A673 (cell line): Measurements from ENCODE around the gene ELFN1. TPM values are rescaled to one million over a fixed set of nuclear protein-coding genes. Genes with fewer than 3 reads are reported as not detected.

Source experiments
- BruUV-seq: library from RNA; stranded (reverse); fragments of 400-500 nt; replicated peaks from 2 replicates; lab custom pipeline; 2021; lab: Mats Ljungman, UMichigan
- CTCF ChIA-PET: fragments of 300-600 bp; sonication (Branson Sonifier 250); formaldehyde crosslinking; loops from one replicate; lab custom pipeline; 2022; ENCODE audit warnings: antibody characterized with exemption; lab: Charles Lee
- POLR2A ChIA-PET: fragments of 300-600 bp; sonication (Branson Sonifier 250); formaldehyde crosslinking; loops from one replicate; lab custom pipeline; 2022; ENCODE audit warnings: antibody characterized with exemption; ENCODE audit not compliant: low non-redundant PET; lab: Charles Lee
- DNase-seq: peaks from one replicate; pipeline ENCODE4 v3.0.0-alpha.2; 2015; ENCODE audit warnings: low spot score
- H3K27ac ChIP-seq: fragments of 200-600 bp; sonication (generic); 2 replicates; pipeline ENCODE4 v1.5.1; 2016; ENCODE audit warnings: mixed run types, low read depth, mild to moderate bottlenecking, mixed read lengths, antibody characterized with exemption, low read length; ENCODE audit not compliant: poor library complexity, severe bottlenecking
- H3K27me3 ChIP-seq: fragments of 200-600 bp; sonication (generic); replicated peaks from 2 replicates; pipeline ENCODE4 v1.6.1; 2017; ENCODE audit warnings: mixed run types, low read depth, mild to moderate bottlenecking, mixed read lengths, antibody characterized with exemption, low read length; ENCODE audit not compliant: insufficient read depth, poor library complexity
- H3K36me3 ChIP-seq: fragments of 200-600 bp; sonication (generic); 2 replicates; pipeline ENCODE4 v1.6.1; 2016; ENCODE audit warnings: mixed run types, mild to moderate bottlenecking, mixed read lengths, antibody characterized with exemption, low read length; ENCODE audit not compliant: insufficient read depth, poor library complexity, severe bottlenecking
- H3K4me1 ChIP-seq: fragments of 200-600 bp; sonication (generic); 2 replicates; pipeline ENCODE4 v1.6.1; 2017; ENCODE audit warnings: mixed run types, mild to moderate bottlenecking, mixed read lengths, antibody characterized with exemption, low read length; ENCODE audit not compliant: insufficient read depth, poor library complexity, severe bottlenecking
- H3K4me3 ChIP-seq: fragments of 200-600 bp; sonication (generic); 2 replicates; pipeline ENCODE4 v1.5.1; 2016; ENCODE audit warnings: low read depth, mixed run types, mild to moderate bottlenecking, mixed read lengths, low read length; ENCODE audit not compliant: poor library complexity, severe bottlenecking
- H3K9me3 ChIP-seq: fragments of 200-600 bp; sonication (generic); 2 replicates; pipeline ENCODE4 v1.6.1; 2016; ENCODE audit warnings: mixed run types, low read depth, mild to moderate bottlenecking, mixed read lengths, antibody characterized with exemption, low read length; ENCODE audit not compliant: poor library complexity, severe bottlenecking
- EZH2 ChIP-seq: fragments of 200-600 bp; sonication (generic); IDR thresholded peaks from 2 replicates; pipeline ENCODE4 v1.6.1; 2017; ENCODE audit warnings: borderline replicate concordance, low read depth, mild to moderate bottlenecking, mixed read lengths, antibody characterized with exemption, low read length; ENCODE audit not compliant: poor library complexity, severe bottlenecking
- intact Hi-C: fragments of 100-400 bp; cut with micrococcal nuclease; formaldehyde crosslinking; loops from one replicate; pipeline ENCODE4 v1.10.0; 2022; ENCODE audit not compliant: unreplicated experiment
- total RNA-seq: library from RNA; stranded (reverse); gene quantifications from 2 replicates; pipeline ENCODE4 v1.2.3, GENCODE V29; 2021
- TF ChIP-seq, protein P1 (sequence below): fragments of 300-800, 200-600 bp; sonication (generic); conservative IDR thresholded peaks from 2 replicates; pipeline ENCODE4 v1.5.1; 2017; ENCODE audit warnings: low read depth, mild to moderate bottlenecking, antibody characterized with exemption, low read length, moderate library complexity, mixed read lengths

ELFN1 gene
- total RNA-seq, 1 experiment from 2014 or later: not detected

DNA sequence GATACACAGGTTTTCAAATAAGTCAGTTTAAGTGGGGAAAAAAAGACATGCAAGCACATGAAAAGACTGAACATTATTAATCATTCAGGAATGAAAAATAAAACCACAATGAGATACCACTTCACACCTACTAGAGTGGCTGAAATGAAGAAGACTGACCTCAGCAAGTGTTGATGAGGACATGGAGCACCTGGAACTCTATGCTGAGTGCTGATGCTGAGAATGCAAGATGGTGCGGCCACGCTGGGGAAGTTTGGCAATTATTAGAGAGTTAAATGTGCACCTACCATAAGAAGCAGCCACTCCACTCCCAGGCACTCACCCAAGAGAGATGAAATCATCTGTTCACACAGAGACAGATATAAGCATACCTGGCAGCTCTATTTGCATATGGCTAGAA, 32.9 kb upstream of the ELFN1 start:
- CTCF ChIA-PET: no interaction called here

DNA sequence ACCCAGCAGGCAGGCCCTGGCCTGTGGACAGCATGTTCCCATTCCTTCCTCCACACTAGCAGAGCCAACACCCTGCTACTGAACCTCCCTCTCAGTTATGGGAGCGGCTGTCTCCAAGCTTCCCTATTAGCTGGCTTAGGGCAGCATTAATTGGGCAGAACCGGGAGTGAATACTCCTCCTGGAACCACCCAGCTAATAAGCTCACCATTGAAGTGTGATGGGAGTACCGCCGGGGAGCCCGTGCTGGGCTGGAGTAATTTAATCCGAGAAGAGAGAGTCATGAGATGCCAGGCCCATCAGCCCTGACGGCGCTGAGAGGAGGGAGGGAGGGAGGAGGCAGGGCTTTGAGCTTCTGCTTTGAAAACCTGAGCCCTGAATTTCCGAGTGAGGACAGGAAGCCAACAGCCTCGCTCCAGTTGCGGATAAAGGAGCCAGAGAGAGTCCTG, 31.8 kb upstream of the ELFN1 start:
- ChIA-PET CTCF (interaction anchor here (0.9 kb wide), 1 partner anchor 10 kb away, joined by 3 read pairs; no protein-coding TSS in a partner anchor), POLR2A (no interaction called here)
- BruUV-seq: no TSS peak
- no peaks in the 10 kb centered on the region for H3K4me1 ChIP-seq
- TF ChIP-seq, protein P1, sequence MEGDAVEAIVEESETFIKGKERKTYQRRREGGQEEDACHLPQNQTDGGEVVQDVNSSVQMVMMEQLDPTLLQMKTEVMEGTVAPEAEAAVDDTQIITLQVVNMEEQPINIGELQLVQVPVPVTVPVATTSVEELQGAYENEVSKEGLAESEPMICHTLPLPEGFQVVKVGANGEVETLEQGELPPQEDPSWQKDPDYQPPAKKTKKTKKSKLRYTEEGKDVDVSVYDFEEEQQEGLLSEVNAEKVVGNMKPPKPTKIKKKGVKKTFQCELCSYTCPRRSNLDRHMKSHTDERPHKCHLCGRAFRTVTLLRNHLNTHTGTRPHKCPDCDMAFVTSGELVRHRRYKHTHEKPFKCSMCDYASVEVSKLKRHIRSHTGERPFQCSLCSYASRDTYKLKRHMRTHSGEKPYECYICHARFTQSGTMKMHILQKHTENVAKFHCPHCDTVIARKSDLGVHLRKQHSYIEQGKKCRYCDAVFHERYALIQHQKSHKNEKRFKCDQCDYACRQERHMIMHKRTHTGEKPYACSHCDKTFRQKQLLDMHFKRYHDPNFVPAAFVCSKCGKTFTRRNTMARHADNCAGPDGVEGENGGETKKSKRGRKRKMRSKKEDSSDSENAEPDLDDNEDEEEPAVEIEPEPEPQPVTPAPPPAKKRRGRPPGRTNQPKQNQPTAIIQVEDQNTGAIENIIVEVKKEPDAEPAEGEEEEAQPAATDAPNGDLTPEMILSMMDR: no peak
- no peak for TF ChIP-seq EZH2
- no peaks in the 10 kb centered on the region for H3K36me3 ChIP-seq
- intact Hi-C loops: no loop called here
- H3K27ac ChIP-seq: no peak overlapping the region
- DNase-seq: peak; percentile 59
- H3K27me3 ChIP-seq: no peaks in the 10 kb centered on the region
- peaks cover 8% of the 10 kb centered on the region for H3K9me3 ChIP-seq
- no peak overlapping the region for H3K4me3 ChIP-seq

More for the DNA sequence above, 32.9 kb upstream of the ELFN1 start:
- DNase-seq: no peak
- BruUV-seq: no TSS peak
- Histone ChIP-seq H3K9me3 (peaks cover 8% of the 10 kb centered on the region), H3K27me3 (no peaks in the 10 kb centered on the region), H3K36me3 (no peaks in the 10 kb centered on the region), H3K4me3 (no peak overlapping the region), H3K27ac (no peak overlapping the region), H3K4me1 (no peaks in the 10 kb centered on the region)
- POLR2A ChIA-PET: no interaction called here
- no peak for TF ChIP-seq EZH2
- TF ChIP-seq, protein P1: no peak
- intact Hi-C loops: no loop called here

GRCh38 chr7:1639071-1639470, 31.0 kb upstream of the ELFN1 start:
- no TSS peak for BruUV-seq
- H3K27me3 ChIP-seq: no peaks in the 10 kb centered on the region
- H3K4me1 ChIP-seq: no peaks in the 10 kb centered on the region
- DNase-seq: no peak
- peaks cover 8% of the 10 kb centered on the region for H3K9me3 ChIP-seq
- intact Hi-C loops: no loop called here
- POLR2A ChIA-PET: no interaction called here
- TF ChIP-seq, protein P1: no peak
- no peak for TF ChIP-seq EZH2
- CTCF ChIA-PET: interaction anchor here (0.9 kb wide), 1 partner anchor 9 kb away, joined by 3 read pairs; no protein-coding TSS in a partner anchor
- no peaks in the 10 kb centered on the region for H3K36me3 ChIP-seq
- H3K4me3 ChIP-seq: no peak overlapping the region
- H3K27ac ChIP-seq: no peak overlapping the region
